GM12878 (cell line): ENCODE data around the gene OTUD6A. TPM values are rescaled to one million over a fixed set of nuclear protein-coding genes. Genes with fewer than 3 reads are reported as not detected.

ENCODE experiments used
- ATAC-seq: fragments of 200-7000 bp; cut with Tn5 transposase; 3 replicates; pipeline ENCODE4 v1.9.1; 2020; ENCODE audit warnings: mild to moderate bottlenecking, moderate library complexity
- BruUV-seq: library from RNA; stranded (reverse); fragments of 400-500 nt; replicated peaks from 2 replicates; lab custom pipeline; 2021; lab: Mats Ljungman, UMichigan
- CTCF ChIA-PET: fragments of 300-600 bp; sonication (Branson Sonifier 250); formaldehyde crosslinking; extraction: SDS; loops from one replicate; lab custom pipeline; 2021; ENCODE audit warnings: inconsistent platforms; lab: Yijun Ruan, JAX
- POLR2A ChIA-PET: fragments of 350-600 bp; formaldehyde crosslinking; extraction: SDS; loops from one replicate; lab custom pipeline; 2021; ENCODE audit warnings: inconsistent platforms; lab: Charles Lee
- RAD21 ChIA-PET: fragments of 300-600 bp; sonication (Branson Sonifier 250); formaldehyde crosslinking; loops from one replicate; lab custom pipeline; 2023; ENCODE audit warnings: antibody characterized with exemption; ENCODE audit not compliant: unreplicated experiment; lab: Charles Lee
- SMC1A ChIA-PET: fragments of 300-600 bp; sonication (Branson Sonifier 250); formaldehyde crosslinking; loops from one replicate; lab custom pipeline; 2023; ENCODE audit not compliant: unreplicated experiment, uncharacterized antibody; lab: Charles Lee
- DNase-seq: peaks from one replicate; pipeline ENCODE4 v3.0.0-alpha.2; 2011; ENCODE audit warnings: low read depth, low spot score
- FAIRE-seq: peaks from 3 replicates; lab custom pipeline; 2011; peaks lifted over from hg19 to GRCh38; lab: Jason Lieb, UNC
- H2AFZ ChIP-seq: 2 replicates; pipeline ENCODE4 v1.6.0; 2011; ENCODE audit warnings: low read depth, low read length, control low read depth; ENCODE audit not compliant: control insufficient read depth
- H3K27ac ChIP-seq: 2 replicates; pipeline ENCODE4 v1.5.1; 2011; ENCODE audit warnings: control low read depth; ENCODE audit not compliant: control insufficient read depth, insufficient read depth
- H3K27me3 ChIP-seq, 2 experiments: replicated peaks in 1 of 2; 2 replicates each; pipeline versions ENCODE4 v1.6.0 to v1.6.1; 2011; ENCODE audit warnings: low read length in 1 of 2; ENCODE audit not compliant: control insufficient read depth in 2 of 2, insufficient read depth in 2 of 2
- H3K36me3 ChIP-seq, 2 experiments: 2 replicates each; pipeline ENCODE4 v1.5.1; 2011; ENCODE audit warnings: low read length in 1 of 2; ENCODE audit not compliant: control insufficient read depth in 2 of 2, insufficient read depth in 2 of 2
- H3K4me1 ChIP-seq: 2 replicates; pipeline ENCODE4 v1.6.1; 2011; ENCODE audit warnings: mild to moderate bottlenecking, low read length, moderate library complexity, mixed read lengths; ENCODE audit not compliant: control insufficient read depth, insufficient read depth
- H3K4me2 ChIP-seq: 2 replicates; pipeline ENCODE4 v1.6.0; 2011; ENCODE audit warnings: control low read depth; ENCODE audit not compliant: control insufficient read depth, insufficient read depth
- H3K4me3 ChIP-seq: fragments of 200-600 bp; sonication (generic); 2 replicates; pipeline ENCODE4 v1.5.1; 2016
- H3K79me2 ChIP-seq: 2 replicates; pipeline ENCODE4 v1.6.0; 2011; ENCODE audit warnings: low read length; ENCODE audit not compliant: control insufficient read depth, insufficient read depth
- H3K9ac ChIP-seq: 2 replicates; pipeline ENCODE4 v1.8.0; 2011; ENCODE audit warnings: low read length, control low read depth, mixed read lengths; ENCODE audit not compliant: control insufficient read depth, insufficient read depth
- H3K9me3 ChIP-seq: replicated peaks from 3 replicates; pipeline ENCODE4 v1.5.1; 2011; ENCODE audit warnings: mild to moderate bottlenecking, low read length; ENCODE audit not compliant: control insufficient read depth, insufficient read depth
- H4K20me1 ChIP-seq: 2 replicates; pipeline ENCODE4 v1.6.0; 2011; ENCODE audit not compliant: control insufficient read depth, insufficient read depth
- EED ChIP-seq: sonication (generic); IDR thresholded peaks from 2 replicates; pipeline ENCODE4 v1.6.1; 2016; ENCODE audit warnings: antibody characterized with exemption, low read depth
- HDAC2 ChIP-seq: fragments of 200-600 bp; sonication (generic); IDR thresholded peaks from 2 replicates; pipeline ENCODE4 v1.6.1; 2017
- TAF1 ChIP-seq: IDR thresholded peaks from 2 replicates; pipeline ENCODE4 v1.6.1; 2011; ENCODE audit warnings: mild to moderate bottlenecking, low read depth, low read length, borderline replicate concordance
- WGBS: methylation state at CpG from one replicate; pipeline ENCODE4 v1.1.6; 2016; ENCODE audit warnings: low lambda C conversion rate; ENCODE audit not compliant: insufficient replicate concordance, insufficient coverage; ENCODE audit errors: missing lambda C conversion rate; 5-methylcytosine and 5-hydroxymethylcytosine counted together
- in situ Hi-C: fragments of 300-500 bp; cut with MboI; formaldehyde crosslinking; loops from 9 replicates; pipeline ENCODE4 v1.14.3; 2018; ENCODE audit warnings: mixed read lengths
- intact Hi-C: fragments of 100-400 bp; cut with micrococcal nuclease; formaldehyde crosslinking; loops from one replicate; pipeline ENCODE4 v1.14.2; 2022; ENCODE audit not compliant: unreplicated experiment
- polyA plus RNA-seq, 11 experiments: library from polyadenylated mRNA; depleted of rRNA in 4 of 11; unstranded in 6 of 11; stranded (reverse) in 5 of 11; fragments of >200 nt; fragmentation: Nextera tagmentation in 4 of 11; fragmentation: Illumina TruSeq in 1 of 11; extraction: Ambion mirVana in 4 of 11; extraction: Trizol in 1 of 11; gene quantifications; 1 replicate in 1 of 11; 2 replicates in 10 of 11; pipeline versions ENCODE4 v1.2.1 to v1.2.3, GENCODE V29; 2011 to 2016; ENCODE audit warnings: inconsistent platforms in 2 of 11, missing spikeins in 2 of 11, low read depth in 1 of 11
- total RNA-seq, 4 experiments: library from RNA; depleted of rRNA in 3 of 4; stranded (reverse); fragments of >200 nt in 3 of 4; fragmentation: Illumina TruSeq in 1 of 4; extraction: Trizol in 1 of 4; gene quantifications; 2 replicates each; pipeline versions ENCODE4 v1.2.1 to v1.2.3, GENCODE V29; 2013 to 2021
- TF ChIP-seq, protein P1 (sequence below): IDR thresholded peaks from 2 replicates; pipeline ENCODE4 v1.6.1; 2012; ENCODE audit warnings: improper control_type of control experiment, low read depth, low read length; ENCODE audit not compliant: insufficient replicate concordance
- TF ChIP-seq, protein P2 (sequence below): IDR thresholded peaks from 2 replicates; pipeline ENCODE4 v1.6.1; 2012; ENCODE audit warnings: low read depth, low read length, improper control_type of control experiment
- TF ChIP-seq, protein P3 (sequence below): IDR thresholded peaks from 2 replicates; pipeline ENCODE4 v1.6.1; 2011; ENCODE audit warnings: low read depth, low read length, improper control_type of control experiment, borderline replicate concordance
- TF ChIP-seq, protein P4 (sequence below): fragments of 450-650 bp; formaldehyde crosslinking; IDR thresholded peaks from 2 replicates; pipeline ENCODE4 v1.4.0; 2020; ENCODE audit warnings: mild to moderate bottlenecking, moderate library complexity

The OTUD6A gene
- total and polyA plus RNA-seq, 10 of the 15 experiments (the other 5 are each of a cell fraction or from before 2014, with no cell fraction given), result not detected

DNA sequence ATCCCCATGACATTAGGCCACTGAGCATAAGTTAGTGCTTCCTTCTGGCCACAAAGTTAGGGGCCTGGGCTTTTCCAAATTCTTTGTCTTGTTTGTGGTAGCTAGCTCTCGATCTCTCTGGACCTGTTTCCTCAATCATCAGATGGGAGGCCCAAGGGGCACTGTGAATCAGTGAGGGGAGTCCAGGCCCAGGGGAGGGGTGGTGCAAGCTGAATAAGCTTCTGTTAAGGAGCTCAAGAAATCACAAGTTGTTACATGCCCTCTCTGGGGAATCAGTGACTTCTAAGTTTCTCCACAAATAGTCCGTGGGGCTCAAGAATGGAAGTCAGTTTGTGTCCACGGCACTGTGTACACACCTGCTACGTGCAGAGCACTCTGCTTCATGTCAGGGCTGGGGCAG, 27.6 kb upstream of the OTUD6A start:
- SMC1A ChIA-PET, result interaction anchor here (2.8 kb wide), 1 partner anchor 63 kb away, joined by 16 read pairs; no protein-coding TSS in a partner anchor
- RAD21 ChIA-PET, result interaction anchor here (0.6 to 1.2 kb wide), 5 partner anchors 61 to 630 kb away, joined by 3 read pairs; no protein-coding TSS in a partner anchor
- no peaks in the 10 kb centered on the region for H3K36me3 ChIP-seq
- intact Hi-C loops, result loop anchor here (5.0 kb wide), 2 partner anchors 228 to 398 kb away; partner anchors contain the start of gene P2RY4
- H3K9me3 ChIP-seq, result no peaks in the 10 kb centered on the region
- no peaks in the 10 kb centered on the region for H3K27me3 ChIP-seq
- ATAC-seq (no peak), DNase-seq (no peak), FAIRE-seq (no peak)
- in situ Hi-C loops, result loop anchor here (10.0 to 25.0 kb wide), 3 partner anchors 103 to 500 kb away; partner anchors contain the start of genes DLG3 and IGBP1
- H3K27ac ChIP-seq, result no peak overlapping the region
- H3K4me1 ChIP-seq, result no peaks in the 10 kb centered on the region
- POLR2A ChIA-PET, result no interaction called here
- TF ChIP-seq, protein P1, sequence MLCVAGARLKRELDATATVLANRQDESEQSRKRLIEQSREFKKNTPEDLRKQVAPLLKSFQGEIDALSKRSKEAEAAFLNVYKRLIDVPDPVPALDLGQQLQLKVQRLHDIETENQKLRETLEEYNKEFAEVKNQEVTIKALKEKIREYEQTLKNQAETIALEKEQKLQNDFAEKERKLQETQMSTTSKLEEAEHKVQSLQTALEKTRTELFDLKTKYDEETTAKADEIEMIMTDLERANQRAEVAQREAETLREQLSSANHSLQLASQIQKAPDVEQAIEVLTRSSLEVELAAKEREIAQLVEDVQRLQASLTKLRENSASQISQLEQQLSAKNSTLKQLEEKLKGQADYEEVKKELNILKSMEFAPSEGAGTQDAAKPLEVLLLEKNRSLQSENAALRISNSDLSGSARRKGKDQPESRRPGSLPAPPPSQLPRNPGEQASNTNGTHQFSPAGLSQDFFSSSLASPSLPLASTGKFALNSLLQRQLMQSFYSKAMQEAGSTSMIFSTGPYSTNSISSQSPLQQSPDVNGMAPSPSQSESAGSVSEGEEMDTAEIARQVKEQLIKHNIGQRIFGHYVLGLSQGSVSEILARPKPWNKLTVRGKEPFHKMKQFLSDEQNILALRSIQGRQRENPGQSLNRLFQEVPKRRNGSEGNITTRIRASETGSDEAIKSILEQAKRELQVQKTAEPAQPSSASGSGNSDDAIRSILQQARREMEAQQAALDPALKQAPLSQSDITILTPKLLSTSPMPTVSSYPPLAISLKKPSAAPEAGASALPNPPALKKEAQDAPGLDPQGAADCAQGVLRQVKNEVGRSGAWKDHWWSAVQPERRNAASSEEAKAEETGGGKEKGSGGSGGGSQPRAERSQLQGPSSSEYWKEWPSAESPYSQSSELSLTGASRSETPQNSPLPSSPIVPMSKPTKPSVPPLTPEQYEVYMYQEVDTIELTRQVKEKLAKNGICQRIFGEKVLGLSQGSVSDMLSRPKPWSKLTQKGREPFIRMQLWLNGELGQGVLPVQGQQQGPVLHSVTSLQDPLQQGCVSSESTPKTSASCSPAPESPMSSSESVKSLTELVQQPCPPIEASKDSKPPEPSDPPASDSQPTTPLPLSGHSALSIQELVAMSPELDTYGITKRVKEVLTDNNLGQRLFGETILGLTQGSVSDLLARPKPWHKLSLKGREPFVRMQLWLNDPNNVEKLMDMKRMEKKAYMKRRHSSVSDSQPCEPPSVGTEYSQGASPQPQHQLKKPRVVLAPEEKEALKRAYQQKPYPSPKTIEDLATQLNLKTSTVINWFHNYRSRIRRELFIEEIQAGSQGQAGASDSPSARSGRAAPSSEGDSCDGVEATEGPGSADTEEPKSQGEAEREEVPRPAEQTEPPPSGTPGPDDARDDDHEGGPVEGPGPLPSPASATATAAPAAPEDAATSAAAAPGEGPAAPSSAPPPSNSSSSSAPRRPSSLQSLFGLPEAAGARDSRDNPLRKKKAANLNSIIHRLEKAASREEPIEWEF, result no peak
- TF ChIP-seq HDAC2 (no peak), TAF1 (no peak), EED (no peak)
- TF ChIP-seq, protein P2, sequence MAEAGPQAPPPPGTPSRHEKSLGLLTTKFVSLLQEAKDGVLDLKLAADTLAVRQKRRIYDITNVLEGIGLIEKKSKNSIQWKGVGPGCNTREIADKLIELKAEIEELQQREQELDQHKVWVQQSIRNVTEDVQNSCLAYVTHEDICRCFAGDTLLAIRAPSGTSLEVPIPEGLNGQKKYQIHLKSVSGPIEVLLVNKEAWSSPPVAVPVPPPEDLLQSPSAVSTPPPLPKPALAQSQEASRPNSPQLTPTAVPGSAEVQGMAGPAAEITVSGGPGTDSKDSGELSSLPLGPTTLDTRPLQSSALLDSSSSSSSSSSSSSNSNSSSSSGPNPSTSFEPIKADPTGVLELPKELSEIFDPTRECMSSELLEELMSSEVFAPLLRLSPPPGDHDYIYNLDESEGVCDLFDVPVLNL, result no peak
- TF ChIP-seq, protein P3, sequence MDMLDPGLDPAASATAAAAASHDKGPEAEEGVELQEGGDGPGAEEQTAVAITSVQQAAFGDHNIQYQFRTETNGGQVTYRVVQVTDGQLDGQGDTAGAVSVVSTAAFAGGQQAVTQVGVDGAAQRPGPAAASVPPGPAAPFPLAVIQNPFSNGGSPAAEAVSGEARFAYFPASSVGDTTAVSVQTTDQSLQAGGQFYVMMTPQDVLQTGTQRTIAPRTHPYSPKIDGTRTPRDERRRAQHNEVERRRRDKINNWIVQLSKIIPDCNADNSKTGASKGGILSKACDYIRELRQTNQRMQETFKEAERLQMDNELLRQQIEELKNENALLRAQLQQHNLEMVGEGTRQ, result no peak
- TF ChIP-seq, protein P4, sequence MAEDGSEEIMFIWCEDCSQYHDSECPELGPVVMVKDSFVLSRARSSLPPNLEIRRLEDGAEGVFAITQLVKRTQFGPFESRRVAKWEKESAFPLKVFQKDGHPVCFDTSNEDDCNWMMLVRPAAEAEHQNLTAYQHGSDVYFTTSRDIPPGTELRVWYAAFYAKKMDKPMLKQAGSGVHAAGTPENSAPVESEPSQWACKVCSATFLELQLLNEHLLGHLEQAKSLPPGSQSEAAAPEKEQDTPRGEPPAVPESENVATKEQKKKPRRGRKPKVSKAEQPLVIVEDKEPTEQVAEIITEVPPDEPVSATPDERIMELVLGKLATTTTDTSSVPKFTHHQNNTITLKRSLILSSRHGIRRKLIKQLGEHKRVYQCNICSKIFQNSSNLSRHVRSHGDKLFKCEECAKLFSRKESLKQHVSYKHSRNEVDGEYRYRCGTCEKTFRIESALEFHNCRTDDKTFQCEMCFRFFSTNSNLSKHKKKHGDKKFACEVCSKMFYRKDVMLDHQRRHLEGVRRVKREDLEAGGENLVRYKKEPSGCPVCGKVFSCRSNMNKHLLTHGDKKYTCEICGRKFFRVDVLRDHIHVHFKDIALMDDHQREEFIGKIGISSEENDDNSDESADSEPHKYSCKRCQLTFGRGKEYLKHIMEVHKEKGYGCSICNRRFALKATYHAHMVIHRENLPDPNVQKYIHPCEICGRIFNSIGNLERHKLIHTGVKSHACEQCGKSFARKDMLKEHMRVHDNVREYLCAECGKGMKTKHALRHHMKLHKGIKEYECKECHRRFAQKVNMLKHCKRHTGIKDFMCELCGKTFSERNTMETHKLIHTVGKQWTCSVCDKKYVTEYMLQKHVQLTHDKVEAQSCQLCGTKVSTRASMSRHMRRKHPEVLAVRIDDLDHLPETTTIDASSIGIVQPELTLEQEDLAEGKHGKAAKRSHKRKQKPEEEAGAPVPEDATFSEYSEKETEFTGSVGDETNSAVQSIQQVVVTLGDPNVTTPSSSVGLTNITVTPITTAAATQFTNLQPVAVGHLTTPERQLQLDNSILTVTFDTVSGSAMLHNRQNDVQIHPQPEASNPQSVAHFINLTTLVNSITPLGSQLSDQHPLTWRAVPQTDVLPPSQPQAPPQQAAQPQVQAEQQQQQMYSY (CRISPR knock-in tag), result no peak
- no peaks in the 10 kb centered on the region for H4K20me1 ChIP-seq
- H3K79me2 ChIP-seq, result no peaks in the 10 kb centered on the region
- CTCF ChIA-PET, result interaction anchor here (0.7 to 7.0 kb wide), 2 partner anchors 62 to 610 kb away, joined by 3 to 66 read pairs; no protein-coding TSS in a partner anchor
- H3K4me3 ChIP-seq, result no peak overlapping the region
- H2AFZ ChIP-seq, result no peak overlapping the region
- H3K9ac ChIP-seq, result no peak overlapping the region
- no TSS peak for BruUV-seq
- WGBS, result 9% methylated on average over 4 of the region's 4 CpGs
- no peak overlapping the region for H3K4me2 ChIP-seq
